GM21825 (cell line): ENCODE measurements around the gene FRMPD3.
"Not testable (repeated sequence)": the region's sequence is repeated elsewhere in the genome, so short reads cannot be mapped to it uniquely, and the experiment has no call there.

Source experiments
- ATAC-seq: cut with Tn5 transposase; IDR thresholded peaks from one replicate; pipeline ENCODE4 v1.9.1; 2021; ENCODE audit warnings: mild to moderate bottlenecking, moderate library complexity; ENCODE audit not compliant: unreplicated experiment

Gene FRMPD3

DNA sequence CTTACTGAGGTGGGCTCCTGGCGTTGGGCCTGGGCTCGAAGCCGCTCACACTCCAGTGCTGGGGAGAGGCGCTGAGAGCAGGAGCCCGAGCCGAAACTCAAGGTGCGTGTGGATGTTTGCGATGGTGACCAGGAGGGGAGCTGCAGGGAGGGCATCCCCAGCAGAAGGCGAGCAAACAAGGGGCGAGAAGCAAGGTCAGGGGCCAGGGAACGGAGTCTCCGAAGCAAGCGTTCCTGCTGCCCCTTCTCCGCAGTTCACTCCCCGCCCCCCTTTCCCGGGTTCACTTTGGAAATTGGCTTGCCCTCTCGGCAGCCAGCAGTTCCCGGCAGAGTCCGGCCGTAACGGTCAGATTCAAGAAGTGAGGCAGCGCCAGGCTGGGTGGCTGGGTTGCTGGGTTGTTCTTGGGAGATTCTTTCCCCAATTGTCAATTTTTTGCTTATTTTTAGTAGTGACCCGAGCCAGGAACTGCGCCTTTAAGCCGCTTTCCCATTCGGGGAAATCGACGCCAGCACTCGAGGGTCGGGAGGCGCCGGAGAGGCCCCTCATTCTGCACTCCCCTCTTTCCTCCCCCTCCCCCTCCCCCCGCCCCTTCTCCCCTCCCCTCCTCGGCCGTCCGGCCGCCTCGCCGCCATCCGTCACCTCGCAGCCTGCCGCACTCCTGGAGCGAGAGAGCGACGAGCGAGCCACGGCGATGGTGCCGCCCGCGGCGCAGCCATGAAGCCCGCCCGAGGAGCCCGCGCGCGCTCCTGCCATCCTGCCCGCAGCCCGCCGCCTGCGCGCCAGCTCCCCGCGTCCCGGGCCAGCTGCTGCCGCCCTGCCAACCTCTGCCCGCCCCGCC, at the start of gene FRMPD3:
Gene FRMPD3, plus strand, starts transcription at position 655 of the 838 bp plus-strand sequence. CDS start 76,937 bp downstream, outside the sequence.
- ATAC-seq, result no peak

- ATAC-seq, result no peak
Measured at GRCh38 chrX:107420571-107420970, 28.9 kb upstream of the FRMPD3 start.

- ATAC-seq, result no peak
Measured at GRCh38 chrX:107421337-107421861, 28.1 kb upstream of the FRMPD3 start.

GRCh38 chrX:107429090-107429489, 20.4 kb upstream of the FRMPD3 start:
- no peak for ATAC-seq

- ATAC-seq, result no peak
Measured at GRCh38 chrX:107440187-107440586, 9.3 kb upstream of the FRMPD3 start.

- ATAC-seq, result no peak
Measured at GRCh38 chrX:107440692-107441091, 8.8 kb upstream of the FRMPD3 start.

DNA sequence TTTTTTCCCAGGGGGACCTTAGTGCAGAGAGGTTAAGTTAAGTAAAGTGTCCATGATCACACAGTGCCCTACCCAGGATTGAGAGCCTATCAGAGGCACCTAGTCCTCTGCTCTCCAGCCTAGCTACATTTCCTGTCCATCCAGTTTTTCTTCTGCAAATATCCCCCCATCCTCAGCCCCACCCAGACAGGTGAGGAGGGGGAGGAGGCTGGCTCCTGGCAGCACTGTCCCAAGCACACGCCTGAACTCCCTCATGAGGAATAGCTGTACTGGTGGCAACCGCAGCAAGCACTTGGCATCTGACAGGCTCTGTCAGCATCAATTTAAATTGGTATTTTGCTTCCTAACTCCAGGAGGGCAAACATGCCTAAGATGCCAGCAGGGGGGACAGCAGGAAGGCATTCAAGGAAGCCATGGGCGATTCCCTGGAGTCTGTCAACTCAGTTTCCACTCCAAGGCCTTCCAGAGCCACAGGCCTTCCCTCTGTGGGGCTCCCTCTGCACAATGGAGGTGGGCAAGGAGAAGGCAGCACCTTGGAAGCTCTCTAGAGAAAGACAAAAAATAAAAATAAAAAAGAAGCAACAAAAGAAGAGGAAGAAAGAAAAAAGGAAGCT, 6.4 kb upstream of the FRMPD3 start:
- no peak for ATAC-seq

DNA sequence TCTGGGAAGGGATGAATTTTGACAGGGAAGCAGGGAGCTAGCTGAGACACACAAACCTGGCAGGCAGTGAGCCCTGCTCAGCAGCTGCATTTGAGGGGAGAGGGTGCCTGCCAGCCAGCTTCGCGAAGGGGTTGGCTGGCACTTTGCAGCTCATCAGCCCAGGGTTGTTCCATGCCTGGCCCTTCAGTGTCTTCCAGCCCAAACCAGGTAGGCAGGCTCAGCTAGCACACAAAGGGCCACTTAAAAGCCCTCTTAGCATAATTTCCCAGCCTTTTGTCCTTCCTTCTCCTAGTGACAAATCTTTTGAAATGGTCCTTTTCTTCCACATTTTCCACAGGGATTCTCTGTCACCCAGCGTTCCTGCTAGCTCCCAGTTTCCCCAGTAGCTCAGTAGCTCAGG, 4.3 kb upstream of the FRMPD3 start:
- ATAC-seq, result no peak

GRCh38 chrX:107445631-107446030, 3.8 kb upstream of the FRMPD3 start:
- ATAC-seq, result no peak

- no peak for ATAC-seq
Measured at GRCh38 chrX:107447642-107448041, 1.8 kb upstream of the FRMPD3 start.

DNA sequence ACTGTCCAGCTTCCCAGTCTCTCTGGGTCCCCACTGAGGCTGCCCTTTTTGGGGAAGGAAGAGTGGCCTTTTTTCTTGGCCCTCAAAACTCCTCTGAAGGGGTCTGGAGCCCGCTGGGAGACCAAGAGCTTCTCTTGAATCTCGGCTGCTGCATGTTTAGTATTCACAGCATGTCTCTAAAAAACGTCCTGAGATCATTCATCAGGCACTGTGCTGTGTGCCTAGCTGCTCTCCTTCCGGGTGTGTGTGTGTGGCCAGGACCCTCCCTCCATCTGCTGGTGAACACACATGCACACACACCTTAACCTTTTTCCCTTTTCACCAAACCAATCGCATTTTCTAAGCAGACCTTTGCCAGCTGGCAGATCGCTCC, 841 bp upstream of the FRMPD3 start:
- no peak for ATAC-seq

DNA sequence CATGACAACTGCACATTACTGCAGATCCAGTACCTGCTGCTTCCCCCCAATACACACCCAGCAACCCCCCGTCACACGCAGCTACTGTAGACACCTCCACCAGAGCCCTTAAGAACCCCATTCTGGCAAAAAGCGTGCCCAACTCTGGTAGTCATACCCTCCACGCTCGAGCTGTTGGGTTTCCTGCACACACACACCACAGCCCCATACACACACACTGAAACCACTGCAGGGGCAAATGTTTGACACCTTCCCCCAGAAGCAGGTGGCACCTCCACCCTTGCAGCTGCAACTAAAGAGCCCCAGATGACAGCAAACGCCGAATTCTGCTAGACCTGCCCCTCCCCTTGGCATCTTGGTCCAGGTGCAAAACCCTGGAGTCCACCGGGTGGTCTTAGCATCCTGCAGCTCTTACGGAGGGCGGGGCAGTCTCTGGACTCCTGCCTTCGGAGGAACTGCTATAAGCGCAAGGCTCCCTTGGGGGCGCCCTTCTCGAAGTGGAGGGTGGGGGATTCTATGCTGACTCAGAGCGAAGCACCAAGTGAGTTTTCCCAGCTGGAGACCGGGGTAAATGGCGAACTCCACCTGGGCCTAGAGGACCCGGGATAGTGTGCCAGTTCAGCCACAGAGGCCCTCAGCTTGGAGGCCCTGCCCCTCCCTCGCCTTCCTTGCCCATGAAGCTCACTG, 1.5 kb downstream of the FRMPD3 start:
- no peak for ATAC-seq

GRCh38 chrX:107451731-107452130, 2.3 kb downstream of the FRMPD3 start:
- no peak for ATAC-seq

DNA sequence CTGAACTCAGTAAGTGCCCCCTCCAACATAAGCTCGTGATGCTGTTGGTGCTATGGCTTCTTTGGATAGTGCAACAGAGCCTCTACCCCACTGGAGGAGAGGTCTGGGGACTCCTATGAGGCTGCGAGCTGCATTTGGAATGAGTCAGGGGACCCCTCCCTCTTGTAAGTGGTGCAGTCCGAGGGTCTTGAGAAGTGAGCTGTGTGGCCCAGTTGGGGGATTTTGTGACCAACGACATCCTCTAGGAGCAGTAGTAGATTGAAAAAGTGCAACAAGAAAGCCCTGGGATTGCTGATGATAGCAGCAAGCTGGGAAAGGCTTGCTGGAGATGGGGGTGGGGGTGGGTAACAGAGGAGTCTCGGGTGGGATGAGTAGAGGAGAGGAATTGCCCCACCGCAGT, 3.1 kb downstream of the FRMPD3 start:
- ATAC-seq, result no peak

DNA sequence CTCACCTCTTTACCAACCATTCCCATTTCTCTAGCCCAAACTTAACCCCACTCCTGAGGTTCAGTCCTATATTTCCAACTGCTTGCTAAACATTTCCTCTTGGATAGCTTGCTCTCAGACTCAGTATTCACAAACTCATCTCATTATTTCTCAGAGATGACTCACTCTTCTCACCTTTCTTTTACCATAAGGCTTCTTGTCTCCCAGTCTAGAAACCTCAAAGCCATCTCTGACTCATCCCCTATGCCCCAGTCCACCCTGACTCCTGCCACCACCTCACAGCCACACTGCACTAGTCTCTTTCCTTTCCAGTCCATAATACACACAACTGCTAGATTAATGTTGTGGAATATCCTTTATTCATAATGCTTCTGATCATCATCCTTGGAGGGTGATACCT, 4.8 kb downstream of the FRMPD3 start:
- peak; percentile 80 for ATAC-seq

GRCh38 chrX:107457289-107457688, 7.8 kb downstream of the FRMPD3 start:
- no peak for ATAC-seq

DNA sequence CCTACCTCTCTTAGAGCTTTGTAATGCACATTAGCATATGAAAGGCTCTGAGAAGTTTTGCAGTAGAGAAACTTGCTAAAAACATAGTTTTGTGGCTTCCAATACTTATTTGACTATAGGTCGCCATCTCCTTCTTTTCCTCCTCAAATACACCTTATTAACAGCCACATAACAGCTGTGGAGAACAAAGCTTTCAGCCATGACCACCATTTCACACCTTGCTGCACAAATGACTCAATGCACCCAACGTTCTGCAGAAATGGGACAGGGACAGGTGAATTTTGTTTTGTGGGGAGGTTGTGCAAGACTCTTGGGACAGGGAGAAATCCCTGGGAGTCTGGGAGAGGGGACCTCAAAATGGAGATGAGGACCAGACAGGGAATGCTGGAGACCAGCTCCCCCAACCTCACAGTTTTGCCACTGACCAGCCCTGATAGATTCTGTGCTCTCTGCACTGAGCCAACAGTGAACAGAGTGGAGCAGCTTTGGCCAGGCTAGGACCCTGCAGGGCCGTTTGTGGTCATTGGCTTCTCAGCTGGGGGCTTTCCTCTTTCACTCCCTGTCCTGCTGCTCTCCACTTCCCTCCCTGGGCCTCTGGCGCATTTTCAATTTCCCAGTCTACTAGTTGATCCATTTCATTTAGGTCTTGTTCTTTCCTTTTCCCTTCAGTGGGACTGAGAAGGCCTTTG, 16.6 kb downstream of the FRMPD3 start:
- peak; percentile 83 for ATAC-seq

DNA sequence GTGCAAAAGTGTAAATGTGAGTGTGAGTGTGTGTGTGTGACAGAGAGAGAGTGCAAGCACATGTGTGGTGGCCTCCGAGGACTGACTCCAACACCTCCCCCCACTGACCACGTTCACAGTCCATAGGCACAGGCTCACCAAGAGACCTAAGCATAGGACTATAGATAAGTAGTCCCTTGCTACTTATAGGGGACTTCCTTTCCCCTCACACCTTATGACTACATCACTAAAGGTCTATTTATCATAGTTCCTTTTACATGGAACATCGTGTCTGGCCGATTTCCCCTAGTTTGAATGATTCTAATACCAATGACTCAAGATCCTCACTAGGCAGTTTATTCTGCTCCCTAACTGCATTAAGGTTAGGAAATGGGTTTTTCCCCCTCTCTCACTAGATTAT, 17.8 kb downstream of the FRMPD3 start:
- no peak for ATAC-seq

- no peak for ATAC-seq
Measured at GRCh38 chrX:107470198-107470597, 20.7 kb downstream of the FRMPD3 start.

- no peak for ATAC-seq
Measured at GRCh38 chrX:107470971-107471370, 21.5 kb downstream of the FRMPD3 start.

DNA sequence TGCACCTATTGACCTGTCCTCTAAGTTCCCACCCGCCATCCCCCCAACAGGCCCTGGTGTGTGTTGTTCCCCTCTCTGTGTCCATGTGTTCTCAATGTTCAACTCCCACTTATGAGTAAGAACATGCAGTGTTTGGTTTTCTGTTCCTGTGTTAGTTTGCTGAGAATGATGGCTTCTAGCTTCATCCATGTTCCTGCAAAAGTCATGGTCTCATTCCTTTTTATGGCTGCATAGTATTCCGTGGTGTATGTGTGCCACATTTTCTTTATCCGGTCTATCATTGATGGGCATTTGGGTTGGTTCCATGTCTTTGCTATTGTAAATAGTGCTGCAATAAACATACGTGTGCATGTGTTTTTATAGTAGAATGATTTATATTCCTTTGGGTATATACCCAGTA, 22.0 kb downstream of the FRMPD3 start:
- ATAC-seq, result not testable (repeated sequence)
